Measurements from ENCODE around the gene OXCT1.

GRCh38 chr5:41809128-41809527 lies 61.1 kb downstream of the OXCT1 start:
- TF ChIP-seq BHLHE40 (IDR thresholded peaks at IDR 0.05; ENCODE audit: low read depth, low read length) (no peak), NFE2L2 (conservative IDR thresholded peaks at IDR 0.05; ENCODE audit: low read length) (no peak), MYC (IDR thresholded peaks at IDR 0.05; ENCODE audit: borderline replicate concordance, low read length) (no peak), ZC3H11A (IDR thresholded peaks at IDR 0.05) (no peak), CHD2 (IDR thresholded peaks at IDR 0.05; ENCODE audit: low read length, partially characterized antibody) (no peak), POLR2A (IDR thresholded peaks at IDR 0.05; ENCODE audit: low read length) (no peak), RAD21 (conservative IDR thresholded peaks at IDR 0.05 in 1 of 2, IDR thresholded peaks at IDR 0.05 in 1 of 2) (no peak), ELK1 (IDR thresholded peaks at IDR 0.05; ENCODE audit: low read depth, low read length) (no peak), MAX (IDR thresholded peaks at IDR 0.05) (no peak), ZFP36 (IDR thresholded peaks at IDR 0.05; ENCODE audit: borderline replicate concordance, partially characterized antibody) (no peak), MAFK (IDR thresholded peaks at IDR 0.05; ENCODE audit: partially characterized antibody) (no peak)
- TF ChIP-seq, protein P1, sequence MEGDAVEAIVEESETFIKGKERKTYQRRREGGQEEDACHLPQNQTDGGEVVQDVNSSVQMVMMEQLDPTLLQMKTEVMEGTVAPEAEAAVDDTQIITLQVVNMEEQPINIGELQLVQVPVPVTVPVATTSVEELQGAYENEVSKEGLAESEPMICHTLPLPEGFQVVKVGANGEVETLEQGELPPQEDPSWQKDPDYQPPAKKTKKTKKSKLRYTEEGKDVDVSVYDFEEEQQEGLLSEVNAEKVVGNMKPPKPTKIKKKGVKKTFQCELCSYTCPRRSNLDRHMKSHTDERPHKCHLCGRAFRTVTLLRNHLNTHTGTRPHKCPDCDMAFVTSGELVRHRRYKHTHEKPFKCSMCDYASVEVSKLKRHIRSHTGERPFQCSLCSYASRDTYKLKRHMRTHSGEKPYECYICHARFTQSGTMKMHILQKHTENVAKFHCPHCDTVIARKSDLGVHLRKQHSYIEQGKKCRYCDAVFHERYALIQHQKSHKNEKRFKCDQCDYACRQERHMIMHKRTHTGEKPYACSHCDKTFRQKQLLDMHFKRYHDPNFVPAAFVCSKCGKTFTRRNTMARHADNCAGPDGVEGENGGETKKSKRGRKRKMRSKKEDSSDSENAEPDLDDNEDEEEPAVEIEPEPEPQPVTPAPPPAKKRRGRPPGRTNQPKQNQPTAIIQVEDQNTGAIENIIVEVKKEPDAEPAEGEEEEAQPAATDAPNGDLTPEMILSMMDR (IDR thresholded peaks at IDR 0.05) = no peak
- TF ChIP-seq, protein P2, sequence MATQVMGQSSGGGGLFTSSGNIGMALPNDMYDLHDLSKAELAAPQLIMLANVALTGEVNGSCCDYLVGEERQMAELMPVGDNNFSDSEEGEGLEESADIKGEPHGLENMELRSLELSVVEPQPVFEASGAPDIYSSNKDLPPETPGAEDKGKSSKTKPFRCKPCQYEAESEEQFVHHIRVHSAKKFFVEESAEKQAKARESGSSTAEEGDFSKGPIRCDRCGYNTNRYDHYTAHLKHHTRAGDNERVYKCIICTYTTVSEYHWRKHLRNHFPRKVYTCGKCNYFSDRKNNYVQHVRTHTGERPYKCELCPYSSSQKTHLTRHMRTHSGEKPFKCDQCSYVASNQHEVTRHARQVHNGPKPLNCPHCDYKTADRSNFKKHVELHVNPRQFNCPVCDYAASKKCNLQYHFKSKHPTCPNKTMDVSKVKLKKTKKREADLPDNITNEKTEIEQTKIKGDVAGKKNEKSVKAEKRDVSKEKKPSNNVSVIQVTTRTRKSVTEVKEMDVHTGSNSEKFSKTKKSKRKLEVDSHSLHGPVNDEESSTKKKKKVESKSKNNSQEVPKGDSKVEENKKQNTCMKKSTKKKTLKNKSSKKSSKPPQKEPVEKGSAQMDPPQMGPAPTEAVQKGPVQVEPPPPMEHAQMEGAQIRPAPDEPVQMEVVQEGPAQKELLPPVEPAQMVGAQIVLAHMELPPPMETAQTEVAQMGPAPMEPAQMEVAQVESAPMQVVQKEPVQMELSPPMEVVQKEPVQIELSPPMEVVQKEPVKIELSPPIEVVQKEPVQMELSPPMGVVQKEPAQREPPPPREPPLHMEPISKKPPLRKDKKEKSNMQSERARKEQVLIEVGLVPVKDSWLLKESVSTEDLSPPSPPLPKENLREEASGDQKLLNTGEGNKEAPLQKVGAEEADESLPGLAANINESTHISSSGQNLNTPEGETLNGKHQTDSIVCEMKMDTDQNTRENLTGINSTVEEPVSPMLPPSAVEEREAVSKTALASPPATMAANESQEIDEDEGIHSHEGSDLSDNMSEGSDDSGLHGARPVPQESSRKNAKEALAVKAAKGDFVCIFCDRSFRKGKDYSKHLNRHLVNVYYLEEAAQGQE (IDR thresholded peaks at IDR 0.05) = no peak
